ENCODE results near the gene PTPRE.

The PTPRE gene

DNA sequence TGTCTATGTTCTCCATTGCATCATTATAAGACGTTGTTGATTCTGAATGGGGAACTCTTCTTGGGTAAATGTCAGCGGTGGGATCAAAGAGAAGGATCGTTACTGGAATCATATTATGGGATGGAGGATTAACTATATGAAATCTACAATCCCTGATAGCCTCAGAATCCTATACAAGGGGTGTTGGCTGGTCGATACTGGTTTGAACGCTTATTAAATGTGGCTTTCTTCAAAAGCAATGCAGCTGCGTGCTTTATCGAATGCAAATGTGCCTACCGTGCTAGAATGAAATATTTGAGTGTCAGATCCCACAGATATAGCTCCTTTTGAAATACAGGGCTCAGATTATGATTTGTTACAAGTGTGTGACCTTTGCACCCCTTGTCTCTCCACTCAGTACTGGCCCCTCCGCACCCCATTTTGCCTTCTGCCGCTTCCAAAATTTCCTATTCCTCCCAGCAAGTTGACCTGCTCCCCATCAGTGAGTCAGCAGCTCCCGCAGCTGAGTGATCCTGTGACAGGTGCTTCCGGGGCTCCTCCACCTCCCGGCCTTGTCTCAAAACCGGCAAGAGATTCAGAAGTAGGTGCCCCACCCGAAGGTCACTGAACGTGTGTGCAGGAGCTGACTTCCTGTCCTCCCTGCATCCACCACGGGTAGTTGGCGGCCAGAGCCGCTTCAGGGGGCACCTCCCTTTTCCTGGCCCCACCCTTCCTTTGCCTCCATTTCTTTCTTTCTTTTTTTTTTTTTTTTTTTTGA, 76.6 kb downstream of the PTPRE start (continued):
- TF ChIP-seq, protein P1, sequence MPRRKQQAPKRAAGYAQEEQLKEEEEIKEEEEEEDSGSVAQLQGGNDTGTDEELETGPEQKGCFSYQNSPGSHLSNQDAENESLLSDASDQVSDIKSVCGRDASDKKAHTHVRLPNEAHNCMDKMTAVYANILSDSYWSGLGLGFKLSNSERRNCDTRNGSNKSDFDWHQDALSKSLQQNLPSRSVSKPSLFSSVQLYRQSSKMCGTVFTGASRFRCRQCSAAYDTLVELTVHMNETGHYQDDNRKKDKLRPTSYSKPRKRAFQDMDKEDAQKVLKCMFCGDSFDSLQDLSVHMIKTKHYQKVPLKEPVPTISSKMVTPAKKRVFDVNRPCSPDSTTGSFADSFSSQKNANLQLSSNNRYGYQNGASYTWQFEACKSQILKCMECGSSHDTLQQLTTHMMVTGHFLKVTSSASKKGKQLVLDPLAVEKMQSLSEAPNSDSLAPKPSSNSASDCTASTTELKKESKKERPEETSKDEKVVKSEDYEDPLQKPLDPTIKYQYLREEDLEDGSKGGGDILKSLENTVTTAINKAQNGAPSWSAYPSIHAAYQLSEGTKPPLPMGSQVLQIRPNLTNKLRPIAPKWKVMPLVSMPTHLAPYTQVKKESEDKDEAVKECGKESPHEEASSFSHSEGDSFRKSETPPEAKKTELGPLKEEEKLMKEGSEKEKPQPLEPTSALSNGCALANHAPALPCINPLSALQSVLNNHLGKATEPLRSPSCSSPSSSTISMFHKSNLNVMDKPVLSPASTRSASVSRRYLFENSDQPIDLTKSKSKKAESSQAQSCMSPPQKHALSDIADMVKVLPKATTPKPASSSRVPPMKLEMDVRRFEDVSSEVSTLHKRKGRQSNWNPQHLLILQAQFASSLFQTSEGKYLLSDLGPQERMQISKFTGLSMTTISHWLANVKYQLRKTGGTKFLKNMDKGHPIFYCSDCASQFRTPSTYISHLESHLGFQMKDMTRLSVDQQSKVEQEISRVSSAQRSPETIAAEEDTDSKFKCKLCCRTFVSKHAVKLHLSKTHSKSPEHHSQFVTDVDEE (CRISPR knock-in tag; IDR thresholded peaks at IDR 0.05) = no peak
- TF ChIP-seq BACH2 (CRISPR knock-in tag; IDR thresholded peaks at IDR 0.05; ENCODE audit: borderline replicate concordance) (no peak), ZFP30 (CRISPR knock-in tag; IDR thresholded peaks at IDR 0.05) (no peak), RARB (CRISPR knock-in tag; IDR thresholded peaks at IDR 0.05) (no peak), ESRRG (CRISPR knock-in tag; IDR thresholded peaks at IDR 0.05) (no peak), GLIS3 (CRISPR knock-in tag; IDR thresholded peaks at IDR 0.05) (no peak)

DNA sequence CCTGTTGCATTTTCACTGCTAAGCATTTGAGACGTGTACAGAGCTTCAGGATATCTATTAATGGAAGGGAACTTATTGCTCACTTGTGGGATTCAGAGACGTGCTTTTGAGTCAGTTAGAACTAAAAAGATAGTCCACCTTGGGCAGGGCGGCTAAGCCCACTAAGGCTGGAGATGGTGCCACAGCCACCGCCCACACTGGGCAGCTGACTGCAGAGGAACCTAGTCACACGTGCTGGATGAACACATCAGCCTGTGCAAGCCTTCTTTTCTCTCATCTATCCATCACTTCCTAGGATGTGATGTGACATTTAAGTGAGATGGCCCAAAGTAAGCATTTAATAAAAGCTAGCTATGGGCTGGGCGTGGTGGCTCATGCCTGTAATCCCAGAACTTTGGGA, 78.0 kb downstream of the PTPRE start:
- no peak for ATAC-seq
- TF ChIP-seq, protein P2, sequence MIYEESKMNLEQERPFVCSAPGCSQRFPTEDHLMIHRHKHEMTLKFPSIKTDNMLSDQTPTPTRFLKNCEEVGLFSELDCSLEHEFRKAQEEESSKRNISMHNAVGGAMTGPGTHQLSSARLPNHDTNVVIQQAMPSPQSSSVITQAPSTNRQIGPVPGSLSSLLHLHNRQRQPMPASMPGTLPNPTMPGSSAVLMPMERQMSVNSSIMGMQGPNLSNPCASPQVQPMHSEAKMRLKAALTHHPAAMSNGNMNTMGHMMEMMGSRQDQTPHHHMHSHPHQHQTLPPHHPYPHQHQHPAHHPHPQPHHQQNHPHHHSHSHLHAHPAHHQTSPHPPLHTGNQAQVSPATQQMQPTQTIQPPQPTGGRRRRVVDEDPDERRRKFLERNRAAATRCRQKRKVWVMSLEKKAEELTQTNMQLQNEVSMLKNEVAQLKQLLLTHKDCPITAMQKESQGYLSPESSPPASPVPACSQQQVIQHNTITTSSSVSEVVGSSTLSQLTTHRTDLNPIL (CRISPR knock-in tag; IDR thresholded peaks at IDR 0.05; ENCODE audit: low read depth) = no peak
- TF ChIP-seq OSR1 (CRISPR knock-in tag; IDR thresholded peaks at IDR 0.05) (no peak), TOX (CRISPR knock-in tag; IDR thresholded peaks at IDR 0.05; ENCODE audit: borderline replicate concordance) (no peak), PPARA (CRISPR knock-in tag; IDR thresholded peaks at IDR 0.05; ENCODE audit: borderline replicate concordance) (no peak), ZC3H10 (CRISPR knock-in tag; IDR thresholded peaks at IDR 0.05) (no peak), ZFP3 (CRISPR knock-in tag; IDR thresholded peaks at IDR 0.05) (no peak), ARNTL (CRISPR knock-in tag; IDR thresholded peaks at IDR 0.05; ENCODE audit: borderline replicate concordance, low read depth) (no peak), ZNF8 (CRISPR knock-in tag; IDR thresholded peaks at IDR 0.05) (no peak), ZNF565 (CRISPR knock-in tag; conservative IDR thresholded peaks at IDR 0.05; ENCODE audit: low read depth) (no peak), ESRRG (CRISPR knock-in tag; IDR thresholded peaks at IDR 0.05) (no peak), ZFP30 (CRISPR knock-in tag; IDR thresholded peaks at IDR 0.05) (no peak), CSDC2 (CRISPR knock-in tag; IDR thresholded peaks at IDR 0.05) (no peak), RARB (CRISPR knock-in tag; IDR thresholded peaks at IDR 0.05) (no peak), BACH2 (CRISPR knock-in tag; IDR thresholded peaks at IDR 0.05; ENCODE audit: borderline replicate concordance) (no peak), TCF4 (CRISPR knock-in tag; IDR thresholded peaks at IDR 0.05; ENCODE audit: borderline replicate concordance) (no peak), GLIS3 (CRISPR knock-in tag; IDR thresholded peaks at IDR 0.05) (no peak)
- TF ChIP-seq, protein P3, sequence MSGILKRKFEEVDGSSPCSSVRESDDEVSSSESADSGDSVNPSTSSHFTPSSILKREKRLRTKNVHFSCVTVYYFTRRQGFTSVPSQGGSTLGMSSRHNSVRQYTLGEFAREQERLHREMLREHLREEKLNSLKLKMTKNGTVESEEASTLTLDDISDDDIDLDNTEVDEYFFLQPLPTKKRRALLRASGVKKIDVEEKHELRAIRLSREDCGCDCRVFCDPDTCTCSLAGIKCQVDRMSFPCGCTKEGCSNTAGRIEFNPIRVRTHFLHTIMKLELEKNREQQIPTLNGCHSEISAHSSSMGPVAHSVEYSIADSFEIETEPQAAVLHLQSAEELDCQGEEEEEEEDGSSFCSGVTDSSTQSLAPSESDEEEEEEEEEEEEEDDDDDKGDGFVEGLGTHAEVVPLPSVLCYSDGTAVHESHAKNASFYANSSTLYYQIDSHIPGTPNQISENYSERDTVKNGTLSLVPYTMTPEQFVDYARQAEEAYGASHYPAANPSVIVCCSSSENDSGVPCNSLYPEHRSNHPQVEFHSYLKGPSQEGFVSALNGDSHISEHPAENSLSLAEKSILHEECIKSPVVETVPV (CRISPR knock-in tag; IDR thresholded peaks at IDR 0.05) = no peak
- TF ChIP-seq, protein P4, sequence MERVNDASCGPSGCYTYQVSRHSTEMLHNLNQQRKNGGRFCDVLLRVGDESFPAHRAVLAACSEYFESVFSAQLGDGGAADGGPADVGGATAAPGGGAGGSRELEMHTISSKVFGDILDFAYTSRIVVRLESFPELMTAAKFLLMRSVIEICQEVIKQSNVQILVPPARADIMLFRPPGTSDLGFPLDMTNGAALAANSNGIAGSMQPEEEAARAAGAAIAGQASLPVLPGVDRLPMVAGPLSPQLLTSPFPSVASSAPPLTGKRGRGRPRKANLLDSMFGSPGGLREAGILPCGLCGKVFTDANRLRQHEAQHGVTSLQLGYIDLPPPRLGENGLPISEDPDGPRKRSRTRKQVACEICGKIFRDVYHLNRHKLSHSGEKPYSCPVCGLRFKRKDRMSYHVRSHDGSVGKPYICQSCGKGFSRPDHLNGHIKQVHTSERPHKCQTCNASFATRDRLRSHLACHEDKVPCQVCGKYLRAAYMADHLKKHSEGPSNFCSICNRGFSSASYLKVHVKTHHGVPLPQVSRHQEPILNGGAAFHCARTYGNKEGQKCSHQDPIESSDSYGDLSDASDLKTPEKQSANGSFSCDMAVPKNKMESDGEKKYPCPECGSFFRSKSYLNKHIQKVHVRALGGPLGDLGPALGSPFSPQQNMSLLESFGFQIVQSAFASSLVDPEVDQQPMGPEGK (CRISPR knock-in tag; IDR thresholded peaks at IDR 0.05; ENCODE audit: borderline replicate concordance) = no peak
- TF ChIP-seq, protein P1 (CRISPR knock-in tag; IDR thresholded peaks at IDR 0.05) = no peak

Data from SK-N-SH treated with all-trans-retinoic acid at 6 μM for 48 hours (cell line).